OCI-LY1 (cell line): ENCODE results near the gene ZDHHC14.

Experiments
- H2AFZ ChIP-seq: fragments of 200-600 bp; sonication (generic), shearing (Covaris generic); 2 replicates; pipeline ENCODE4 v1.6.0; 2014; ENCODE audit warnings: antibody characterized with exemption, mild to moderate bottlenecking, low read length
- H3F3A ChIP-seq: fragments of 200-600 bp; sonication (generic), shearing (Covaris generic); 2 replicates; pipeline ENCODE4 v1.6.0; 2014; ENCODE audit warnings: mild to moderate bottlenecking, antibody characterized with exemption, low read length, moderate library complexity; ENCODE audit not compliant: insufficient read depth
- H3K27ac ChIP-seq: fragments of 200-600 bp; sonication (generic); 2 replicates; pipeline ENCODE4 v1.5.1; 2014; ENCODE audit warnings: low read length, mixed run types, mild to moderate bottlenecking, low read depth; ENCODE audit not compliant: poor library complexity, severe bottlenecking
- H3K27me3 ChIP-seq: fragments of 200-600 bp; sonication (generic); 2 replicates; pipeline ENCODE4 v1.6.0; 2014; ENCODE audit warnings: antibody characterized with exemption, mild to moderate bottlenecking, low read length, moderate library complexity; ENCODE audit not compliant: insufficient read depth
- H3K36me3 ChIP-seq: fragments of 200-600 bp; sonication (generic); 2 replicates; pipeline ENCODE4 v1.6.1; 2014; ENCODE audit warnings: mild to moderate bottlenecking, antibody characterized with exemption, low read length, moderate library complexity, mixed read lengths; ENCODE audit not compliant: insufficient read depth
- H3K4me1 ChIP-seq: fragments of 200-600 bp; sonication (generic); 2 replicates; pipeline ENCODE4 v1.5.1; 2014; ENCODE audit warnings: mild to moderate bottlenecking, low read length, moderate library complexity; ENCODE audit not compliant: insufficient read depth, severe bottlenecking
- H3K4me2 ChIP-seq: fragments of 200-600 bp; sonication (generic), shearing (Covaris generic); 2 replicates; pipeline ENCODE4 v1.6.1; 2014; ENCODE audit warnings: low read length
- H3K4me3 ChIP-seq: fragments of 200-600 bp; sonication (generic); 2 replicates; pipeline ENCODE4 v1.5.1; 2014; ENCODE audit warnings: low read length, low read depth, mild to moderate bottlenecking, mixed read lengths; ENCODE audit not compliant: poor library complexity, severe bottlenecking
- H3K79me2 ChIP-seq: fragments of 200-600 bp; shearing (Covaris generic); 2 replicates; pipeline ENCODE4 v1.6.1; 2016; ENCODE audit warnings: mixed run types, low read length, mixed read lengths; ENCODE audit not compliant: insufficient read depth
- H3K9ac ChIP-seq: fragments of 200-600 bp; sonication (generic), shearing (Covaris generic); 2 replicates; pipeline ENCODE4 v1.6.1; 2014; ENCODE audit warnings: mild to moderate bottlenecking, low read length, mixed read lengths
- H3K9me2 ChIP-seq: fragments of 200-600 bp; sonication (generic), shearing (Covaris generic); 2 replicates; pipeline ENCODE4 v1.6.1; 2014; ENCODE audit warnings: low read depth, mild to moderate bottlenecking, low read length, mixed read lengths
- H3K9me3 ChIP-seq: fragments of 200-600 bp; shearing (Covaris generic); 2 replicates; pipeline ENCODE4 v1.6.1; 2014; ENCODE audit warnings: low read length, mixed read lengths
- H4K20me1 ChIP-seq: fragments of 200-600 bp; sonication (generic), shearing (Covaris generic); 2 replicates; pipeline ENCODE4 v1.6.0; 2016; ENCODE audit warnings: mild to moderate bottlenecking, low read length; ENCODE audit not compliant: insufficient read depth
- CTCF ChIP-seq: fragments of 200-600 bp; sonication (generic), shearing (Covaris generic); IDR thresholded peaks from 2 replicates; pipeline ENCODE4 v1.5.1; 2017; ENCODE audit warnings: mild to moderate bottlenecking, antibody characterized with exemption, low read length, moderate library complexity, mixed read lengths
- EZH2 ChIP-seq: fragments of 200-600 bp; sonication (generic), shearing (Covaris generic); IDR thresholded peaks from 2 replicates; pipeline ENCODE4 v1.8.0; 2017; ENCODE audit warnings: borderline replicate concordance, mixed run types, mild to moderate bottlenecking, antibody characterized with exemption, low read length, moderate library complexity, mixed read lengths

The ZDHHC14 gene

GRCh38 chr6:157688275-157688959 lies 307.4 kb downstream of the ZDHHC14 start:
- Histone ChIP-seq H3K27ac (no peak overlapping the region), H3K79me2 (no peaks in the 10 kb centered on the region), H4K20me1 (no peaks in the 10 kb centered on the region), H3K4me3 (no peak overlapping the region), H3K27me3 (peaks cover 4% of the 10 kb centered on the region; the same call in 1 of the 2 replicates), H3K9me2 (no peaks in the 10 kb centered on the region), H3K9me3 (no peaks in the 10 kb centered on the region), H3F3A (no peaks in the 10 kb centered on the region), H3K9ac (no peak overlapping the region), H2AFZ (no peak overlapping the region), H3K4me1 (no peaks in the 10 kb centered on the region), H3K36me3 (no peaks in the 10 kb centered on the region), H3K4me2 (no peak overlapping the region)
- TF ChIP-seq CTCF (no peak), EZH2 (no peak)

GRCh38 chr6:157688960-157689599 lies 308.1 kb downstream of the ZDHHC14 start:
- Histone ChIP-seq H3K4me2 (no peak overlapping the region), H3K27ac (no peak overlapping the region)

GRCh38 chr6:157689875-157690274 lies 308.9 kb downstream of the ZDHHC14 start:
- TF ChIP-seq CTCF (no peak), EZH2 (no peak)

More at GRCh38 chr6:157688960-157689599, 308.1 kb downstream of the ZDHHC14 start:
- H3K79me2 ChIP-seq: no peaks in the 10 kb centered on the region
- H3K27me3 ChIP-seq: peaks cover 4% of the 10 kb centered on the region; the same call in 1 of the 2 replicates
- no peaks in the 10 kb centered on the region for H4K20me1 ChIP-seq
- no peak overlapping the region for H2AFZ ChIP-seq
- H3F3A ChIP-seq: no peaks in the 10 kb centered on the region
- H3K9ac ChIP-seq: no peak overlapping the region
- H3K9me2 ChIP-seq: no peaks in the 10 kb centered on the region
- TF ChIP-seq EZH2 (no peak), CTCF (no peak)
- no peaks in the 10 kb centered on the region for H3K9me3 ChIP-seq
- H3K4me3 ChIP-seq: no peak overlapping the region
- H3K36me3 ChIP-seq: no peaks in the 10 kb centered on the region
- no peaks in the 10 kb centered on the region for H3K4me1 ChIP-seq

More at GRCh38 chr6:157689875-157690274, 308.9 kb downstream of the ZDHHC14 start:
- no peaks in the 10 kb centered on the region for H3K4me1 ChIP-seq
- no peak overlapping the region for H3K27ac ChIP-seq
- no peak overlapping the region for H3K4me3 ChIP-seq
- no peak overlapping the region for H2AFZ ChIP-seq
- no peaks in the 10 kb centered on the region for H3F3A ChIP-seq
- H3K9ac ChIP-seq: no peak overlapping the region
- H3K4me2 ChIP-seq: no peak overlapping the region
- H3K9me2 ChIP-seq: no peaks in the 10 kb centered on the region
- H3K79me2 ChIP-seq: no peaks in the 10 kb centered on the region
- no peaks in the 10 kb centered on the region for H3K9me3 ChIP-seq
- no peaks in the 10 kb centered on the region for H3K36me3 ChIP-seq
- H4K20me1 ChIP-seq: no peaks in the 10 kb centered on the region
- H3K27me3 ChIP-seq: peaks cover 7% of the 10 kb centered on the region
